AG09309 (cell line): Measurements from ENCODE around the gene WNK3.

ENCODE experiments used
- DNase-seq: peaks from one replicate; pipeline ENCODE4 v3.0.0-alpha.2; 2010; ENCODE audit warnings: low read depth
- H3K4me3 ChIP-seq: 2 replicates; pipeline ENCODE4 v1.5.1; 2011; ENCODE audit warnings: mild to moderate bottlenecking, low read depth, low read length, moderate library complexity; ENCODE audit not compliant: control insufficient read depth
- CTCF ChIP-seq: IDR thresholded peaks from 2 replicates; pipeline ENCODE4 v1.5.1; 2011; ENCODE audit warnings: mild to moderate bottlenecking, low read depth, low read length, inconsistent platforms; ENCODE audit not compliant: insufficient read depth, control insufficient read depth; ENCODE audit errors: missing control alignments

WNK3 gene

GRCh38 chrX:54208531-54208930, 149.3 kb downstream of the WNK3 start:
- peak; percentile 18 for DNase-seq
- TF ChIP-seq CTCF, result no peak

GRCh38 chrX:54198262-54198661, 159.6 kb downstream of the WNK3 start:
- H3K4me3 ChIP-seq, result no peak overlapping the region
- no peak for TF ChIP-seq CTCF
- DNase-seq, result no peak

More at GRCh38 chrX:54208531-54208930, 149.3 kb downstream of the WNK3 start:
- no peak overlapping the region for H3K4me3 ChIP-seq

GRCh38 chrX:54194982-54195588, 162.8 kb downstream of the WNK3 start:
- H3K4me3 ChIP-seq, result no peak overlapping the region
- no peak for DNase-seq
- TF ChIP-seq CTCF, result no peak

- TF ChIP-seq CTCF, result no peak
- DNase-seq, result no peak
- H3K4me3 ChIP-seq, result no peak overlapping the region
Observed at GRCh38 chrX:54193085-54193821, 164.6 kb downstream of the WNK3 start.

GRCh38 chrX:54184474-54184873, 173.4 kb downstream of the WNK3 start:
- H3K4me3 ChIP-seq, result no peak overlapping the region
- no peak for DNase-seq
- TF ChIP-seq CTCF, result no peak

GRCh38 chrX:54182864-54183613, 174.8 kb downstream of the WNK3 start, which contains the start of gene FAM120C:
Gene FAM120C (minus strand): TSS chrX:54183254. CDS start chrX:54183198, 56 bp downstream.
- no peak for DNase-seq
- H3K4me3 ChIP-seq, result peak within 1 kb of the TSS; percentile 64
- no peak for TF ChIP-seq CTCF
